Muscle layer of duodenum (tissue), 2 donors: Measurements from ENCODE around the gene TRIO.
"Not testable (repeated sequence)": the region's sequence is repeated elsewhere in the genome, so short reads cannot be mapped to it uniquely, and the experiment has no call there.

Source experiments
- H3K27ac ChIP-seq: one replicate; pipeline ENCODE4 v1.7.0; 2013; ENCODE audit warnings: mild to moderate bottlenecking, low read length
- H3K27me3 ChIP-seq: one replicate; pipeline ENCODE4 v1.7.0; 2013; ENCODE audit warnings: low read depth, mild to moderate bottlenecking, control low read depth, low read length
- H3K36me3 ChIP-seq, 2 donors: one replicate each; pipeline ENCODE4 v1.7.0; 2013; ENCODE audit warnings: low read length in 2 of 2, control low read depth in 1 of 2, mild to moderate bottlenecking in 1 of 2; ENCODE audit not compliant: insufficient read depth in 2 of 2, control insufficient read depth in 1 of 2
- H3K4me1 ChIP-seq, 2 donors: one replicate each; pipeline ENCODE4 v1.7.0; 2013; ENCODE audit warnings: low read length in 2 of 2, mild to moderate bottlenecking in 2 of 2, control low read depth in 1 of 2, moderate library complexity in 1 of 2; ENCODE audit not compliant: insufficient read depth in 2 of 2, control insufficient read depth in 1 of 2
- H3K4me3 ChIP-seq, 2 donors: one replicate each; pipeline ENCODE4 v1.7.0; 2013; ENCODE audit warnings: low read length in 2 of 2, low read depth in 1 of 2, mild to moderate bottlenecking in 1 of 2
- H3K9me3 ChIP-seq, 2 donors: one replicate each; pipeline ENCODE4 v1.7.0; 2013; ENCODE audit warnings: low read length in 2 of 2, control low read depth in 1 of 2, mild to moderate bottlenecking in 1 of 2; ENCODE audit not compliant: control insufficient read depth in 1 of 2
- donor health status: healthy.

The TRIO gene

GRCh38 chr5:14142827-14143545, at the start of gene TRIO:
Gene TRIO (plus strand): TSS chr5:14143342. CDS start chr5:14143726, 384 bp downstream.
- H3K4me3 ChIP-seq = peak within 1 kb of the TSS; percentile 80 to 91
- H3K27me3 ChIP-seq = no peaks in the 10 kb centered on the region
- peaks cover 13 to 37% of the 10 kb centered on the region in 2 donors for H3K4me1 ChIP-seq
- H3K36me3 ChIP-seq = peaks cover 0 to 7% of the 10 kb centered on the region in 2 donors
- H3K27ac ChIP-seq = peak within 1 kb of the TSS; percentile 91
- no peaks in the 10 kb centered on the region for H3K9me3 ChIP-seq

GRCh38 chr5:14097380-14097779, 45.8 kb upstream of the TRIO start:
- H3K27ac ChIP-seq, H3K27me3 ChIP-seq, H3K4me3 ChIP-seq, H3K36me3 ChIP-seq, H3K9me3 ChIP-seq, H3K4me1 ChIP-seq: not testable (repeated sequence)

- Histone ChIP-seq H3K27me3 (no peaks in the 10 kb centered on the region), H3K4me3 (no peak overlapping the region), H3K27ac (no peak overlapping the region), H3K9me3 (no peaks in the 10 kb centered on the region), H3K36me3 (no peaks in the 10 kb centered on the region), H3K4me1 (no peaks in the 10 kb centered on the region)
Observed at GRCh38 chr5:14097998-14098471, 45.1 kb upstream of the TRIO start.

- Histone ChIP-seq H3K4me1 (no peaks in the 10 kb centered on the region), H3K27me3 (no peaks in the 10 kb centered on the region), H3K36me3 (no peaks in the 10 kb centered on the region), H3K4me3 (no peak overlapping the region), H3K9me3 (no peaks in the 10 kb centered on the region), H3K27ac (no peak overlapping the region)
Observed at GRCh38 chr5:14100281-14100680, 42.9 kb upstream of the TRIO start.

GRCh38 chr5:14101922-14102321, 41.2 kb upstream of the TRIO start:
- Histone ChIP-seq H3K9me3 (no peaks in the 10 kb centered on the region), H3K4me1 (no peaks in the 10 kb centered on the region), H3K27ac (no peak overlapping the region), H3K36me3 (no peaks in the 10 kb centered on the region), H3K4me3 (no peak overlapping the region), H3K27me3 (no peaks in the 10 kb centered on the region)

GRCh38 chr5:14102666-14103065, 40.5 kb upstream of the TRIO start:
- Histone ChIP-seq H3K27me3 (no peaks in the 10 kb centered on the region), H3K27ac (no peak overlapping the region), H3K36me3 (no peaks in the 10 kb centered on the region), H3K4me1 (no peaks in the 10 kb centered on the region), H3K4me3 (no peak overlapping the region), H3K9me3 (no peaks in the 10 kb centered on the region)

- H3K9me3 ChIP-seq = no peaks in the 10 kb centered on the region
- no peak overlapping the region for H3K27ac ChIP-seq
- H3K4me1 ChIP-seq = no peaks in the 10 kb centered on the region
- no peaks in the 10 kb centered on the region for H3K36me3 ChIP-seq
- H3K4me3 ChIP-seq = no peak overlapping the region
- H3K27me3 ChIP-seq = no peaks in the 10 kb centered on the region
Observed at GRCh38 chr5:14105718-14106410, 37.3 kb upstream of the TRIO start.

GRCh38 chr5:14107536-14107935, 35.6 kb upstream of the TRIO start:
- Histone ChIP-seq H3K36me3 (no peaks in the 10 kb centered on the region), H3K4me1 (no peaks in the 10 kb centered on the region), H3K9me3 (no peaks in the 10 kb centered on the region), H3K27me3 (no peaks in the 10 kb centered on the region), H3K4me3 (no peak overlapping the region), H3K27ac (no peak overlapping the region)

- no peaks in the 10 kb centered on the region for H3K9me3 ChIP-seq
- peak overlapping the region; percentile 7 to 48 for H3K4me3 ChIP-seq
- no peaks in the 10 kb centered on the region for H3K4me1 ChIP-seq
- H3K36me3 ChIP-seq = no peaks in the 10 kb centered on the region
- H3K27ac ChIP-seq = peak overlapping the region; percentile 39
- no peaks in the 10 kb centered on the region for H3K27me3 ChIP-seq
Observed at GRCh38 chr5:14108170-14108996, 34.8 kb upstream of the TRIO start.

GRCh38 chr5:14109041-14109747, 33.9 kb upstream of the TRIO start:
- H3K4me1 ChIP-seq = no peaks in the 10 kb centered on the region
- no peak overlapping the region for H3K4me3 ChIP-seq
- H3K9me3 ChIP-seq = no peaks in the 10 kb centered on the region
- no peaks in the 10 kb centered on the region for H3K27me3 ChIP-seq
- H3K36me3 ChIP-seq = no peaks in the 10 kb centered on the region
- peak overlapping the region; percentile 39 for H3K27ac ChIP-seq

- H3K4me1 ChIP-seq = no peaks in the 10 kb centered on the region
- no peak overlapping the region for H3K4me3 ChIP-seq
- no peaks in the 10 kb centered on the region for H3K27me3 ChIP-seq
- H3K36me3 ChIP-seq = no peaks in the 10 kb centered on the region
- no peak overlapping the region for H3K27ac ChIP-seq
- no peaks in the 10 kb centered on the region for H3K9me3 ChIP-seq
Observed at GRCh38 chr5:14109771-14110170, 33.4 kb upstream of the TRIO start.
